PC-3 (cell line): Measurements from ENCODE around the gene VPS54. TPM values are rescaled to one million over a fixed set of nuclear protein-coding genes. Genes with fewer than 3 reads are reported as not detected.

Experiments
- ATAC-seq: fragments of 200-7000 bp; cut with Tn5 transposase; 2 replicates; pipeline ENCODE4 v1.9.1; 2020; ENCODE audit warnings: mild to moderate bottlenecking, moderate library complexity
- BruUV-seq: library from RNA; stranded (reverse); fragments of 400-500 nt; replicated peaks from 2 replicates; lab custom pipeline; 2021; lab: Mats Ljungman, UMichigan
- CTCF ChIA-PET: fragments of 300-600 bp; sonication (Branson Sonifier 250); formaldehyde crosslinking; loops from one replicate; lab custom pipeline; 2022; ENCODE audit warnings: antibody characterized with exemption; lab: Charles Lee
- POLR2A ChIA-PET: fragments of 300-600 bp; sonication (Branson Sonifier 250); formaldehyde crosslinking; loops from one replicate; lab custom pipeline; 2022; ENCODE audit warnings: antibody characterized with exemption; ENCODE audit not compliant: unreplicated experiment; lab: Charles Lee
- DNase-seq: peaks from one replicate; pipeline ENCODE4 v3.0.0-alpha.2; 2015
- H2AFZ ChIP-seq: fragments of 300-600 bp; sonication (generic); 2 replicates; pipeline ENCODE4 v1.6.0; 2016; ENCODE audit warnings: antibody characterized with exemption, low read length
- H3F3A ChIP-seq: fragments of 300-600 bp; sonication (generic); one replicate; pipeline ENCODE4 v1.6.0; 2017; ENCODE audit warnings: antibody characterized with exemption, low read length, control low read depth, mild to moderate bottlenecking; ENCODE audit not compliant: unreplicated experiment
- H3K27ac ChIP-seq: fragments of 300-600 bp; sonication (generic); 2 replicates; pipeline ENCODE4 v1.5.1; 2016; ENCODE audit warnings: mild to moderate bottlenecking, low read length
- H3K27me3 ChIP-seq: fragments of 300-600 bp; sonication (generic); 2 replicates; pipeline ENCODE4 v1.6.1; 2016; ENCODE audit warnings: low read length, mixed read lengths
- H3K36me3 ChIP-seq: fragments of 300-600 bp; sonication (generic); 2 replicates; pipeline ENCODE4 v1.6.1; 2016; ENCODE audit warnings: low read depth, mixed run types, low read length, mixed read lengths
- H3K4me1 ChIP-seq: fragments of 300-600 bp; sonication (generic); 2 replicates; pipeline ENCODE4 v1.5.1; 2016; ENCODE audit warnings: low read length; ENCODE audit not compliant: insufficient read depth
- H3K4me2 ChIP-seq: fragments of 300-600 bp; sonication (generic); 2 replicates; pipeline ENCODE4 v1.6.0; 2016; ENCODE audit warnings: low read length
- H3K4me3 ChIP-seq: fragments of 300-600 bp; sonication (generic); 2 replicates; pipeline ENCODE4 v1.5.1; 2016; ENCODE audit warnings: mild to moderate bottlenecking, low read length, mixed read lengths
- H3K79me2 ChIP-seq: fragments of 300-600 bp; sonication (generic); 2 replicates; pipeline ENCODE4 v1.6.1; 2017; ENCODE audit warnings: low read length, mixed read lengths
- H3K9ac ChIP-seq: fragments of 300-600 bp; sonication (generic); 2 replicates; pipeline ENCODE4 v1.6.0; 2016; ENCODE audit warnings: mild to moderate bottlenecking, low read length
- H3K9me2 ChIP-seq: fragments of 300-600 bp; sonication (generic); replicated peaks from 2 replicates; pipeline ENCODE4 v1.6.1; 2016; ENCODE audit warnings: mixed run types, low read length, mixed read lengths
- H3K9me3 ChIP-seq: fragments of 300-600 bp; sonication (generic); 2 replicates; pipeline ENCODE4 v1.6.1; 2016; ENCODE audit warnings: low read length, mixed read lengths
- H4K20me1 ChIP-seq: fragments of 300-600 bp; sonication (generic); 2 replicates; pipeline ENCODE4 v1.6.1; 2016; ENCODE audit warnings: low read length, mixed read lengths
- CTCF ChIP-seq: fragments of 300-600 bp; sonication (generic); conservative IDR thresholded peaks from 2 replicates; pipeline ENCODE4 v1.5.1; 2017; ENCODE audit warnings: antibody characterized with exemption, low read depth, mild to moderate bottlenecking, low read length
- EZH2 ChIP-seq: fragments of 300-600 bp; sonication (generic); IDR thresholded peaks from one replicate; pipeline ENCODE4 v1.6.1; 2017; ENCODE audit warnings: antibody characterized with exemption, mild to moderate bottlenecking, low read length; ENCODE audit not compliant: unreplicated experiment
- EZH2phosphoT487 ChIP-seq: fragments of 300-600 bp; sonication (generic); IDR thresholded peaks from 2 replicates; pipeline ENCODE4 v1.6.1; 2018; ENCODE audit warnings: mild to moderate bottlenecking, antibody characterized with exemption, low read length, borderline replicate concordance
- intact Hi-C: fragments of 100-400 bp; cut with micrococcal nuclease; formaldehyde crosslinking; loops from 2 replicates; pipeline ENCODE4 v1.9.0; 2023
- total RNA-seq: library from RNA; depleted of rRNA; stranded (reverse); fragments of >200 nt; gene quantifications from 2 replicates; pipeline ENCODE4 v1.2.3, GENCODE V29; 2014

Gene VPS54
- total RNA-seq, 1 experiment from 2014 or later = 17.9 TPM

GRCh38 chr2:64013053-64013452, 6.2 kb downstream of the VPS54 start:
- peaks cover 94% of the 10 kb centered on the region for H3K79me2 ChIP-seq
- H2AFZ ChIP-seq = no peak overlapping the region
- TF ChIP-seq EZH2phosphoT487 (no peak), CTCF (no peak), EZH2 (no peak)
- DNase-seq (no peak), ATAC-seq (no peak)
- intact Hi-C loops = loop anchor here (10.0 kb wide), 1 partner anchor 318 kb away; no protein-coding TSS in a partner anchor
- H4K20me1 ChIP-seq = peaks cover 3% of the 10 kb centered on the region; the same call in 1 of the 2 replicates
- BruUV-seq = no TSS peak
- H3K4me2 ChIP-seq = no peak overlapping the region
- no peak overlapping the region for H3K4me3 ChIP-seq
- ChIA-PET CTCF (no interaction called here), POLR2A (no interaction called here)
- no peaks in the 10 kb centered on the region for H3K36me3 ChIP-seq
- H3K4me1 ChIP-seq = peaks cover 6% of the 10 kb centered on the region
- no peaks in the 10 kb centered on the region for H3F3A ChIP-seq
- H3K9ac ChIP-seq = no peak overlapping the region
- H3K27ac ChIP-seq = no peak overlapping the region
- H3K27me3 ChIP-seq = no peaks in the 10 kb centered on the region
- H3K9me2 ChIP-seq = no peaks in the 10 kb centered on the region
- no peaks in the 10 kb centered on the region for H3K9me3 ChIP-seq

GRCh38 chr2:64012115-64012514, 7.1 kb downstream of the VPS54 start:
- ATAC-seq (no peak), DNase-seq (no peak)
- no peaks in the 10 kb centered on the region for H3K27me3 ChIP-seq
- H3K36me3 ChIP-seq = no peaks in the 10 kb centered on the region
- peaks cover 3% of the 10 kb centered on the region; the same call in 1 of the 2 replicates for H4K20me1 ChIP-seq
- H3K4me3 ChIP-seq = no peak overlapping the region
- TF ChIP-seq EZH2 (no peak), CTCF (no peak), EZH2phosphoT487 (no peak)
- no TSS peak for BruUV-seq
- H3K4me1 ChIP-seq = peaks cover 6% of the 10 kb centered on the region
- H3K9ac ChIP-seq = no peak overlapping the region
- POLR2A ChIA-PET = no interaction called here
- H3K4me2 ChIP-seq = no peak overlapping the region
- peaks cover 85% of the 10 kb centered on the region for H3K79me2 ChIP-seq
- no peaks in the 10 kb centered on the region for H3K9me3 ChIP-seq
- H3F3A ChIP-seq = no peaks in the 10 kb centered on the region
- intact Hi-C loops = loop anchor here (10.0 kb wide), 1 partner anchor 317 kb away; no protein-coding TSS in a partner anchor
- CTCF ChIA-PET = no interaction called here
- no peak overlapping the region for H2AFZ ChIP-seq
- no peaks in the 10 kb centered on the region for H3K9me2 ChIP-seq
- no peak overlapping the region for H3K27ac ChIP-seq

GRCh38 chr2:64008434-64009009, 10.7 kb downstream of the VPS54 start:
- Histone ChIP-seq H3K4me1 (no peaks in the 10 kb centered on the region), H3F3A (no peaks in the 10 kb centered on the region), H3K9ac (no peak overlapping the region), H3K9me3 (no peaks in the 10 kb centered on the region), H3K9me2 (no peaks in the 10 kb centered on the region), H3K27ac (no peak overlapping the region), H3K36me3 (no peaks in the 10 kb centered on the region), H3K27me3 (no peaks in the 10 kb centered on the region), H4K20me1 (peaks cover 3% of the 10 kb centered on the region; the same call in 1 of the 2 replicates), H3K4me3 (no peak overlapping the region), H3K79me2 (peaks cover 59% of the 10 kb centered on the region), H3K4me2 (no peak overlapping the region), H2AFZ (no peak overlapping the region)
- BruUV-seq = no TSS peak
- TF ChIP-seq EZH2 (no peak), CTCF (no peak), EZH2phosphoT487 (no peak)
- ATAC-seq (no peak), DNase-seq (no peak)
- POLR2A ChIA-PET = no interaction called here
- CTCF ChIA-PET = no interaction called here
- intact Hi-C loops = no loop called here
